Measurements from ENCODE around the gene HDAC6.
"Not testable (repeated sequence)": the region's sequence is repeated elsewhere in the genome, so short reads cannot be mapped to it uniquely, and the experiment has no call there.

Gene HDAC6

GRCh38 chrX:48826876-48827653, 25.2 kb downstream of the HDAC6 start:
- DNase-seq: no peak

GRCh38 chrX:48827654-48827968, 25.7 kb downstream of the HDAC6 start:
- DNase-seq: peak; percentile 12

DNA sequence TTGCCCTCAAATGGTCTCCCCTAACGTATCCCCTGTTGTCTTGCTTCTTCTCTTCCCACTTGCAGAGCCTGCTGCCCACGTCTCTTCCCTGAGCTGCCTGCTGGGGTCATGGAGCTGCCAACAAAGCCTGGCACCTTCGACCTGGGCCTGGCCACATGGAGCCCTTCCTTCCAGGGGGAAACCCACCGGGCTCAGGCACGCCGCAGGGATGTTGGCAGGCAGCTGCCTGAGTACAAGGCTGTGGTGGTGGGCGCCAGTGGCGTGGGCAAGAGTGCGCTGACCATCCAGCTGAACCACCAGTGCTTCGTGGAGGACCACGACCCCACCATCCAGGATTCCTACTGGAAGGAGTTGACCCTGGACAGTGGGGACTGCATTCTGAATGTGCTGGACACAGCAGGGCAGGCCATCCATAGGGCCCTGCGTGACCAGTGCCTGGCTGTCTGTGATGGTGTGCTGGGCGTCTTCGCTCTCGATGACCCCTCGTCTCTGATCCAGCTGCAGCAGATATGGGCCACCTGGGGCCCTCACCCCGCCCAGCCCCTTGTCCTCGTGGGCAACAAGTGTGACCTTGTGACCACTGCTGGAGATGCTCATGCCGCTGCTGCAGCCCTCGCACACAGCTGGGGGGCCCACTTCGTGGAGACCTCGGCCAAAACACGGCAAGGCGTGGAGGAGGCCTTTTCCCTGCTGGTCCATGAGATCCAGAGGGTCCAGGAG, 27.3 kb downstream of the HDAC6 start:
- DNase-seq: no peak

DNA sequence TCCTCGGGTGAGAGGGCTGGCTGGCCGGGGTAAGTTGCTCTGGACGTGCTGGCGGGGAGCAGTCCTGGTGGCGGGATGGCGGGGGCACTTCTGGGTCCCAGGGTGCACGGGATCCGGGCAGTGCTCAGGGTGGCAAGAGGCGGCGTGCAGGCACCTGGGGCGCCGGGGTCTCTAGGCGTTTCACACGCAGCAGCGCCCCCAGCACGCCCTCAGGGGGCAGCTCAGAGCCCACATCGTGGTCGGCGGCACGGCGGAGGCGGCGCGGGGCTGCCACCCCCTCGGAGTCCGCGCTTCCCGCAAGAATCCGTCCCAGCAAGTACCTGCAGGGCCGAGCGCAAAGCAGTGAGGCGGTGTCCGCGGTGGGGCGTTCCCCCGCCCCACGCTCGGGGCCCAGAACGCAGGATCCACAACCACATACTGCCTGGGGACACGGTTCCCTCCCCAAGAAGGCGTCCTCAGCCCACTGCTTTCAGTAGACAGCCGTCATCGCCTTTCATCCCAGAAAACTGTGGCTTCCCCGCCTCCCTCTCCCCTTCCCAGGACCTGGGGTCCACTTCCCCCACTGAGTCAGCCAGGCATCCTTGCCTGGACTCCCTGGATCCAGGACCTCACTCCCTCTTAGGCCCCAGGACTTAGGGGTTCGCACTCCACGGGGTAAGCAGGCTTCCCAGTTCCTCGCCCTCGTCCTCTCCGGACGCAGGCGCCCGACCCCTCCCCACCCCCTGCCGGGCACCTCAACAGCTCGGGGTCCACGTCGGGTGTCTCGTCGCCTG, 29.5 kb downstream of the HDAC6 start:
- DNase-seq: no peak

DNA sequence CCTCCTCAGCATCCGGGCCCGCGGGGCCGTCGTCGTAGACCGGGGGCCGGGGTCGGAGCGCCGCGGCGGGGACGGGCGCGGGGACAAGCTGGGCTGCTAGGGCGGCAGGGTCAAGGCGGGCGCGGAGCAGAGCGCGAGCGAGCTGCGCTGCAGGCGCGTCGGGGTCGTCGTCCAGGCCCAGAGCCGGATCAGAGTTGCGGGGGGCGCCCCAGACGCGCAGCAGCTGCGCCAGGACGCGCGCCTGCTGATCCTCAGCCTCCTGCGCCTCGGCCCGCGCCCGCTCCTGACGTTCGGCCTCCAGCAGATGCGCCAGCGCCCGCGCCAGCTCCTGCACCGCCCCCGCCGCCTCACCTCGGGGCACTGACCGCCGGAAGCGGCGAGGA, 30.0 kb downstream of the HDAC6 start:
- DNase-seq: no peak

- no peak for DNase-seq
These were observed 31.8 kb downstream of the HDAC6 start for GRCh38 chrX:48833542-48834138.

DNA sequence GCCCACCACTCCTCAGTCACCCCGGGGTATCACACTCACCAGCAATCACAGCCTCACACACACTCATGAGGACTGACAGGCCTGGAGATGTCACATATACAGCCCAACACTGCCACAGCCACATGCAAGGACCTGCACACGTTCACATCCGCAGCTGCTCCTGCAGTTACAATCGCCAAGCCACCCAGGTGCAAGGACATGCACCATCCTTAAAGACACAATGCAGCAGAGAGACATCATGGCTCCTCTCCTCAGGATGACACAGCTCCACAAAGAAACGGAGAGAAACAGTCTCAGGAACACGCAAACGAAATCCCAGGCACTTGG, 32.5 kb downstream of the HDAC6 start:
- no peak for DNase-seq

- DNase-seq: no peak
These were observed 33.9 kb downstream of the HDAC6 start, which contains the start of gene PCSK1N for GRCh38 chrX:48835524-48836329. Gene PCSK1N, minus strand, starts transcription at chrX:48835610. Its CDS starts 78 bp downstream, at chrX:48835532.

DNA sequence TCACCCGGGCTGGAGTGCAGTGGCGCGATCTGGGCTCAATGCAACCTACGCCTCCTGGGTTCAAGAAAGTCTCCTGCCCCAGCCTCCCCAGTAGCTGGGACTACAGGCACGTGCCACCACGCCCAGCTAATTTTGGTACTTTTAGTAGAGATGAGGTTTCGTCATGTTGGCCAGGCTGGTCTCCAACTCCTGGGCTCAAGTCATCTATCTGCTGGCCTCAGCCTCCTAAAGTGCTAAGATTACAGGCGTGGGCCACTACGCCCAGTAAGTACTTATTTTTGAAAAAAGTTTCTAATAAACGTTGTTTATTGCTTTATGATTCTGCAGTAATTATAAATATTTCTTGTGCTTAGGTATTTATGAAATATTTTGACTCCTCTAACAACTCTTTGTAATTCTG, 37.8 kb downstream of the HDAC6 start:
- no peak for DNase-seq

GRCh38 chrX:48848847-48849246, 47.0 kb downstream of the HDAC6 start:
- DNase-seq: no peak

DNA sequence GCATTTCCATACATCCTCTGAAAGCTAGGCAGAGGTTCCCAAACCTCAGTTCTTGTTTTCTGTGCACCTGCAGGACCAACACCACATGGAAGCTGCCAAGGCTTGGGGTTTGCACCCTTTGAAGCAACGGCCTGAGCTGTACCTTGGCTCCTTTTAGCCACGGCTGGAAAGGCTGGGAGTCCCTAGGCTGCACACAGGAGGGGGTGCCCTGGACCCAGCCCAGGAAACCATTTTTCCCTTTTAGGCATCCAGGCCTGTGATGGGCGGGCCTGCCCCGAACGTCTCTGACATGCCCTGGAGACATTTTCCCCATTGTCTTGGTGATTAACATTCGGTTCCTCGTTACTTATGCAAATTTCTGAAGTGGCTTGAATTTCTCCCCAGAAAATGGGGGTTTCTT, 51.0 kb downstream of the HDAC6 start:
- no peak for DNase-seq

GRCh38 chrX:48853494-48853893, 51.6 kb downstream of the HDAC6 start:
- DNase-seq: not testable (repeated sequence)

DNA sequence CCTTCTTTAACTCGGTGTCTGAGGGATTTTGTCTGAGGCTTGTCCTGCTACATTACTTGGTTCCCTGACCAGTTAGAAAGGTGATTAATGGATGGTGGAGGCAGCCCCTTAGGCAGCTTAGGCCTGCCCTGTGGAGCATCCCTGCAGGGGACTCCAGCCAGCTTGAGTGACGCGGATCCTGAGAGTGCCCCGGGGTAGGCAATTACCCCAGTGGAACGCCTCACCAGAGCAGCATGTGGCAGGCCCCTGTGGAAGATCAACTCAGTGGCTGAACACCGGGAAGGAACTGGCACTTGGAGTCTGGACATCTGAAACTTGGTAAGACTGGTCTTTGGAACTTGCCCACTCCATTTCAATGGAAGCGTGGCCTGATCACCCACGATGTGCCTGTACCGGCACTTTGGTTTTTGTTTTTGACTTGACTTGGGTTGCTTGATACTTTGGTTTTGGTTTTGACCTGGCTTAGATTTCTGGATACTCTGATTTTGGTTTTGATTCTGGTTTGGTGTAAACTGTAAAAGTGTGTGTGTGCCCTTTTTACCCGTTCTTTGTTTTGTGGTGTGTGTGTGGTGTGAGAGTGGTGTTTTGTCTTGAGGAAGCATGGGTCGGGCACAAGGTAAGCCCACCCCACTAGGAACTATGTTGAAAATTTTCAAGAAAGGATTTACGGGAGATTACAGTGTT, 52.4 kb downstream of the HDAC6 start:
- not testable (repeated sequence) for DNase-seq

GRCh38 chrX:48854898-48855297, 53.0 kb downstream of the HDAC6 start:
- DNase-seq: peak; percentile 37

DNA sequence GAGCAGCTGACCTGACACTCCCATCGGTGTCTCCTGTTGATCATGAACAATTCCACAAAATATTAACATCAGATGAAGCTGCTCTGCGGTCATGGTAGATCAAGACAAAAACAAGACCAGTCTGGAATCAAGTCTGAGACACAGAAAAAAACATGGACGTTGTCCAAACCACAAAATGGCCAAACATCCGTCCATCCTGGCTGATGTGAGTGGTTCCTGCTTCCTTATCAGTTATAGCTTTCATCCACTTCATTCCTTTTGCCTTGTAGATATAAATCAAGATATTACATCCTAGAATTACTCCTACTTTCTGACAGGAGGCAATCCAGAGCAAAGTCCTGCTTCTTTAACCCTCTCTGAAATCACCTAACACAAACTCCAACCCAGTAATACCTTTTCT, 62.3 kb downstream of the HDAC6 start:
- peak; percentile 8 for DNase-seq

- not testable (repeated sequence) for DNase-seq
These were observed 70.2 kb downstream of the HDAC6 start for GRCh38 chrX:48872017-48872416.
